Measurements from ENCODE around the gene MAP3K7. TPM values are rescaled to one million over a fixed set of nuclear protein-coding genes. Genes with fewer than 3 reads are reported as not detected.

Gene MAP3K7
- total RNA-seq, 1 donor from 2014 or later = 20.6 TPM

DNA sequence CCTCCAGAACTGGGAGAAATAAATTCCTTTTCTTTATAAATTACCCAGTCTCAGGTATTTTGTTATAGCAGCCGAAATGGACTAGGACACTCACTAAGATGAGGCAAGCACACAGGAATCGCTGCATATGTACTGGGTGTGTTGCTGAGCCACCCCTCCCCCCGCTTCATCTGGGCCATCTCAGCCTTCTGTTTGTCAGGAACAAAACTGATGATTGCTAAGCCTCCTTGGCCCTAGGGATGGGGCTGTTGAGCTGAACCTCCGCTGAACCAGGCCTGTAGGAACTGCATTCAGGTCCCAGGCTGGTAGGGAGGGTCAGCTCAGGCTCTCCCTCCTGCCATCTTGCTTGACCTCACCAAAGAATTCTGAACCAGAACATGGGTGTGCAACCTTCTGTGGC is 108.6 kb downstream of the MAP3K7 start:
- H3K4me1 ChIP-seq = peaks cover 5% of the 10 kb centered on the region
- H3K27ac ChIP-seq (replicated peaks) = no peak overlapping the region
- no peaks in the 10 kb centered on the region for H3K36me3 ChIP-seq
- no peaks in the 10 kb centered on the region for H3K27me3 ChIP-seq (ENCODE audit: low read depth)
- TF ChIP-seq, protein P1, sequence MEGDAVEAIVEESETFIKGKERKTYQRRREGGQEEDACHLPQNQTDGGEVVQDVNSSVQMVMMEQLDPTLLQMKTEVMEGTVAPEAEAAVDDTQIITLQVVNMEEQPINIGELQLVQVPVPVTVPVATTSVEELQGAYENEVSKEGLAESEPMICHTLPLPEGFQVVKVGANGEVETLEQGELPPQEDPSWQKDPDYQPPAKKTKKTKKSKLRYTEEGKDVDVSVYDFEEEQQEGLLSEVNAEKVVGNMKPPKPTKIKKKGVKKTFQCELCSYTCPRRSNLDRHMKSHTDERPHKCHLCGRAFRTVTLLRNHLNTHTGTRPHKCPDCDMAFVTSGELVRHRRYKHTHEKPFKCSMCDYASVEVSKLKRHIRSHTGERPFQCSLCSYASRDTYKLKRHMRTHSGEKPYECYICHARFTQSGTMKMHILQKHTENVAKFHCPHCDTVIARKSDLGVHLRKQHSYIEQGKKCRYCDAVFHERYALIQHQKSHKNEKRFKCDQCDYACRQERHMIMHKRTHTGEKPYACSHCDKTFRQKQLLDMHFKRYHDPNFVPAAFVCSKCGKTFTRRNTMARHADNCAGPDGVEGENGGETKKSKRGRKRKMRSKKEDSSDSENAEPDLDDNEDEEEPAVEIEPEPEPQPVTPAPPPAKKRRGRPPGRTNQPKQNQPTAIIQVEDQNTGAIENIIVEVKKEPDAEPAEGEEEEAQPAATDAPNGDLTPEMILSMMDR (IDR thresholded peaks at IDR 0.05; ENCODE audit: borderline replicate concordance) = no peak
- H3K4me3 ChIP-seq = no peak overlapping the region
- DNase-seq = no peak
- no peaks in the 10 kb centered on the region for H3K9me3 ChIP-seq (replicated peaks)
- intact Hi-C loops (cut with micrococcal nuclease) = loop anchor here (10.0 kb wide), 2 partner anchors 73 to 523 kb away; no protein-coding TSS in a partner anchor

DNA sequence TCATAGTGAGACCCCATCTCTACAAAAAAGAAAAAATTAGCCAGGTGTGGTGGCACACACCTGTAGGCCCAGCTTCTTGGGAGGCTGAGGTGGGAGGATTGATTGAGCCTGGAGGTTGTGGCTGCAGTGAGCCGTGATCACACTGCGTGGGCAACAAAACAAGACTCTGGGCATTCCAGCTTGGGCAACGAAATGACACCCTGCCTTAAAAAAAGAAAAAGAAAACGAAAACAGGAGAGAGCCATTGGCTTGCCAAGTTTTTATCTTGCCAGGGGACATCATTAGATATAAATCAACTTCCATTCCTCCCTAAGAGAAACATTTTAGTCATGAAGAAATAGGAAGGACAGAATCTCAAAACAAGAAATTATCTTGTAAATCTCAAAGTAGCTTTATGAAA is 109.5 kb downstream of the MAP3K7 start:
- Histone ChIP-seq H3K4me1 (peaks cover 5% of the 10 kb centered on the region), H3K9me3 (replicated peaks) (no peaks in the 10 kb centered on the region), H3K36me3 (no peaks in the 10 kb centered on the region), H3K27me3 (ENCODE audit: low read depth) (no peaks in the 10 kb centered on the region), H3K4me3 (no peak overlapping the region), H3K27ac (replicated peaks) (no peak overlapping the region)
- TF ChIP-seq, protein P1 (IDR thresholded peaks at IDR 0.05; ENCODE audit: borderline replicate concordance) = no peak
- intact Hi-C loops (cut with micrococcal nuclease) = loop anchor here (10.0 kb wide), 2 partner anchors 73 to 523 kb away; no protein-coding TSS in a partner anchor
- no peak for DNase-seq

DNA sequence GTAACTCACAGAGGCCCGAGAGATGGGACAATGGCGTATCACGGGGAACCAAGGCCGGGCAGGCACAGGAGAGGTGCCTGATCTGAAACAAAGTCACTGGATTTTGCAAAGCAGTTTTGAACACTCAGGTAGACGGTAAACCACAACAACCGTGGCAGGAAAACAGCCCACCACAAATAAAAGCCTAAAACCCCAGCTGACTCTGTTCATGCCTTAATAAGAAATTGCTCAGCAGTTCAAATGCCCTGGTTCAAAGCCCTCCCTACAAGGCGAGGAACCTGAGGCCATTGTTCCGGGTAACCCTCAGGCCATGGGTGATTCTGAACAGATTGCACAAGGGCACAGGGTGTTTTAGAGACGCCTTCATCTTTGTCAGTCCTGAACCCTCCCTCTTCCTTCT is 114.2 kb downstream of the MAP3K7 start:
- H3K27me3 ChIP-seq (ENCODE audit: low read depth) = peaks cover 5% of the 10 kb centered on the region
- H3K4me3 ChIP-seq = no peak overlapping the region
- no peaks in the 10 kb centered on the region for H3K9me3 ChIP-seq (replicated peaks)
- intact Hi-C loops (cut with micrococcal nuclease) = loop anchor here (10.0 kb wide), 2 partner anchors 68 to 518 kb away; no protein-coding TSS in a partner anchor
- no peaks in the 10 kb centered on the region for H3K36me3 ChIP-seq
- H3K4me1 ChIP-seq = no peaks in the 10 kb centered on the region
- no peak overlapping the region for H3K27ac ChIP-seq (replicated peaks)
- no peak for DNase-seq
- TF ChIP-seq, protein P1 (IDR thresholded peaks at IDR 0.05; ENCODE audit: borderline replicate concordance) = no peak

DNA sequence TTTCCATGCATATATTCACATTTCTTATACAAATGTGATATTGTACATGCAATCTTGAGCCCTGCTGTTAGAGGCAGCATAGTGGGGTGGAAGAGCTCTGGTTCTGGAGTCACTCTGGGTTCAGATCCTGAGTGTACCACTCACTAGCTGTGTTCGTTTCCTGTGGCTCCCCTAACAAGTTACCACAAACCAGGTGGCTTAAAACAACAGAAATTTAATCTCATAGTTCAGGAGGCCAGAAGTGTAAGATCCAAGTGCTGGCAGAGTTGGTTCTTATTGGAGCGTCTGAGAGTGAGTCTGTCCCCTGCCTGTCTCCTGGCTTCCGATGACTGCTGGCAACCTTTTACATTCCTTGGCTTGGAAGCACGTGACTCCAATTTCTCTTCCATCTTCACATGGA is 115.6 kb downstream of the MAP3K7 start:
- DNase-seq = no peak
- Histone ChIP-seq H3K27me3 (ENCODE audit: low read depth) (peaks cover 8% of the 10 kb centered on the region), H3K36me3 (no peaks in the 10 kb centered on the region), H3K4me3 (no peak overlapping the region), H3K27ac (replicated peaks) (no peak overlapping the region), H3K9me3 (replicated peaks) (no peaks in the 10 kb centered on the region), H3K4me1 (no peaks in the 10 kb centered on the region)
- intact Hi-C loops (cut with micrococcal nuclease) = loop anchor here (10.0 kb wide), 2 partner anchors 66 to 516 kb away; no protein-coding TSS in a partner anchor
- TF ChIP-seq, protein P1 (IDR thresholded peaks at IDR 0.05; ENCODE audit: borderline replicate concordance) = no peak

DNA sequence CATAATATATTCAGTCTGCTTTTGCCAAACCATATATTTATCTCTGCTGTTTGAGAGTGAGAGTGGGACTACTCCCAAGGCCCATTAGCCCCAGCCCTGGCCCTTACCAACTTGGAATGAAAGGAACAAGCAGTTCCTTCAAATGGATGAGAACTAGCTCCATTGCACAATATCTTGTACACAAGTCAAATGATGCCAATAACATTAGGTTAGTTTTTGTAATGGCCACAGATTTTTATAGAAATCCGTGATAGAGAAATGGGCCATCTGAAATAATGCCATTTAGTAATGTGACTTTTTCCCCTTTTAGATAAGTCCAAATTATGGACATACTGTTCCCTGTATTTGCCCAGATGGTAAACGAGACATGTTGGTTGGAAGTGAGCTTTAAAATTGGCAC is 117.0 kb downstream of the MAP3K7 start:
- Histone ChIP-seq H3K27ac (replicated peaks) (no peak overlapping the region), H3K36me3 (no peaks in the 10 kb centered on the region), H3K9me3 (replicated peaks) (no peaks in the 10 kb centered on the region), H3K27me3 (ENCODE audit: low read depth) (peaks cover 15% of the 10 kb centered on the region), H3K4me1 (no peaks in the 10 kb centered on the region), H3K4me3 (no peak overlapping the region)
- TF ChIP-seq, protein P1 (IDR thresholded peaks at IDR 0.05; ENCODE audit: borderline replicate concordance) = no peak
- DNase-seq = no peak
- intact Hi-C loops (cut with micrococcal nuclease) = loop anchor here (10.0 kb wide), 2 partner anchors 65 to 515 kb away; no protein-coding TSS in a partner anchor
